K562 (cell line): Measurements from ENCODE around the gene ACAT2. TPM values are rescaled to one million over a fixed set of nuclear protein-coding genes. Genes with fewer than 3 reads are reported as not detected.

Source experiments
- ATAC-seq: fragments of 200-7000 bp; cut with Tn5 transposase; 3 replicates; pipeline ENCODE4 v1.9.1; 2020; ENCODE audit warnings: moderate library complexity
- BruUV-seq: library from RNA; stranded (reverse); fragments of 400-500 nt; replicated peaks from 2 replicates; lab custom pipeline; 2021; lab: Mats Ljungman, UMichigan
- CTCF ChIA-PET: fragments of 300-600 bp; formaldehyde crosslinking; extraction: SDS; loops from one replicate; lab custom pipeline; 2021; ENCODE audit warnings: low intra/inter-chr PET ratio; lab: Yijun Ruan, JAX
- POLR2A ChIA-PET: fragments of 300-600, 350-650 bp; sonication (Branson Sonifier 250); formaldehyde crosslinking; extraction: SDS; loops from one replicate; lab custom pipeline; 2021; ENCODE audit warnings: antibody characterized with exemption, inconsistent platforms; lab: Yijun Ruan, JAX
- DNase-seq, 4 experiments: peaks; one replicate each; pipeline versions ENCODE4 v3.0.0 to v3.0.0-alpha.2; 2011 to 2018; ENCODE audit warnings: low spot score in 3 of 4, mixed read lengths in 3 of 4; ENCODE audit errors: extremely low read depth in 1 of 4
- FAIRE-seq: peaks from 2 replicates; lab custom pipeline; 2011; peaks lifted over from hg19 to GRCh38; lab: Jason Lieb, UNC
- H2AFZ ChIP-seq: 2 replicates; pipeline ENCODE4 v1.6.0; 2011; ENCODE audit warnings: low read depth, low read length, control low read depth, inconsistent platforms
- H3K27ac ChIP-seq: fragments of 200-600 bp; 3 replicates; pipeline ENCODE4 v1.8.0; 2011; ENCODE audit warnings: low read depth, mild to moderate bottlenecking, control low read depth, inconsistent platforms, low read length, moderate library complexity, mixed read lengths; ENCODE audit errors: extremely low read depth
- H3K27me3 ChIP-seq, 2 experiments: fragments of 300-600 bp in 1 of 2; 2 replicates in 1 of 2; 3 replicates in 1 of 2; pipeline versions ENCODE4 v1.6.0 to v1.8.0; 2011; ENCODE audit warnings: inconsistent platforms in 2 of 2, low read length in 2 of 2, mild to moderate bottlenecking in 1 of 2, mixed read lengths in 1 of 2, moderate library complexity in 1 of 2; ENCODE audit not compliant: control insufficient read depth in 2 of 2, insufficient read depth in 2 of 2
- H3K36me3 ChIP-seq: fragments of 300-600 bp; 3 replicates; pipeline ENCODE4 v1.8.0; 2011; ENCODE audit warnings: mild to moderate bottlenecking, low read length, inconsistent platforms; ENCODE audit not compliant: control insufficient read depth, insufficient read depth
- H3K4me1 ChIP-seq, 2 experiments: fragments of 200-600 bp in 1 of 2; replicated peaks in 1 of 2; 2 replicates in 1 of 2; 3 replicates in 1 of 2; pipeline versions ENCODE4 v1.5.1 to v1.8.0; 2011; ENCODE audit warnings: inconsistent platforms in 2 of 2, low read length in 2 of 2, mild to moderate bottlenecking in 1 of 2, mixed read lengths in 1 of 2, moderate library complexity in 1 of 2; ENCODE audit not compliant: control insufficient read depth in 2 of 2, insufficient read depth in 2 of 2
- H3K4me2 ChIP-seq: 2 replicates; pipeline ENCODE4 v1.6.1; 2011; ENCODE audit warnings: low read length, control low read depth, inconsistent platforms, mixed read lengths; ENCODE audit not compliant: insufficient read depth
- H3K4me3 ChIP-seq: fragments of 200-600 bp; sonication (generic), shearing (Covaris generic); 2 replicates; pipeline ENCODE4 v1.5.1; 2016; ENCODE audit warnings: control low read depth, inconsistent platforms
- H3K79me2 ChIP-seq: fragments of 200-600 bp; 3 replicates; pipeline ENCODE4 v1.8.0; 2011; ENCODE audit warnings: low read length, inconsistent platforms; ENCODE audit not compliant: control insufficient read depth, insufficient read depth
- H3K9ac ChIP-seq, 2 experiments: 2 replicates each; pipeline versions ENCODE4 v1.6.0 to v1.6.1; 2011; ENCODE audit warnings: low read depth in 2 of 2, low read length in 2 of 2, control low read depth in 1 of 2, inconsistent platforms in 1 of 2, mild to moderate bottlenecking in 1 of 2, mixed read lengths in 1 of 2; ENCODE audit not compliant: insufficient read depth in 1 of 2
- H3K9me1 ChIP-seq: one replicate; pipeline ENCODE4 v1.6.0; 2011; ENCODE audit warnings: inconsistent platforms, mild to moderate bottlenecking, low read length, moderate library complexity; ENCODE audit not compliant: control insufficient read depth, insufficient read depth
- H3K9me3 ChIP-seq: replicated peaks from 2 replicates; pipeline ENCODE4 v1.5.1; 2011; ENCODE audit warnings: low read depth, low read length, inconsistent platforms; ENCODE audit not compliant: control insufficient read depth, insufficient read depth
- H4K20me1 ChIP-seq: replicated peaks from 2 replicates; pipeline ENCODE4 v1.6.1; 2011; ENCODE audit warnings: low read length, inconsistent platforms, mixed read lengths; ENCODE audit not compliant: control insufficient read depth, insufficient read depth
- ATF3 ChIP-seq, 2 experiments: fragments of 450-650 bp in 1 of 2; sonication (generic) in 1 of 2; formaldehyde crosslinking in 1 of 2; IDR thresholded peaks in 1 of 2; conservative IDR thresholded peaks in 1 of 2; 2 replicates each; pipeline versions ENCODE4 v1.6.1 to v1.8.1; 2016 to 2023; ENCODE audit warnings: mild to moderate bottlenecking in 2 of 2, moderate library complexity in 2 of 2, inconsistent platforms in 1 of 2, missing genetic modification reagents in 1 of 2
- CEBPB ChIP-seq: fragments of 450-650 bp; IDR thresholded peaks from 2 replicates; pipeline ENCODE4 v1.6.1; 2016; ENCODE audit warnings: missing genetic modification characterization, missing compliant biosample characterization
- CEBPG ChIP-seq, 3 experiments: fragments of 200-800 bp in 1 of 3; sonication (Bioruptor generic) in 1 of 3; sonication (generic) in 1 of 3; formaldehyde crosslinking in 1 of 3; IDR thresholded peaks in 2 of 3; conservative IDR thresholded peaks in 1 of 3; 2 replicates each; pipeline versions ENCODE4 v1.6.1 to v1.8.0; 2016 to 2022; ENCODE audit warnings: missing compliant biosample characterization in 2 of 3, missing genetic modification characterization in 2 of 3, mild to moderate bottlenecking in 1 of 3, missing genetic modification reagents in 1 of 3
- PRMT5 ChIP-seq: sonication (generic); formaldehyde crosslinking; IDR thresholded peaks from 2 replicates; pipeline ENCODE4 v1.5.0; 2020; ENCODE audit warnings: missing genetic modification reagents
- SREBF1 ChIP-seq: fragments of 150-350 bp; IDR thresholded peaks from 2 replicates; pipeline ENCODE4 v1.6.1; 2014; ENCODE audit warnings: antibody characterized with exemption, low read depth, low read length, borderline replicate concordance
- SUPT5H ChIP-seq: fragments of 450-650 bp; IDR thresholded peaks from 2 replicates; pipeline ENCODE4 v1.6.1; 2016
- WGBS: fragments of 100-300 bp; shearing (Covaris generic); methylation state at CpG from one replicate; pipeline ENCODE4 v1.1.6; 2016; ENCODE audit warnings: low coverage, mixed read lengths; ENCODE audit not compliant: insufficient coverage; ENCODE audit errors: missing lambda C conversion rate; 5-methylcytosine and 5-hydroxymethylcytosine counted together
- in situ Hi-C: fragments of 300-500 bp; cut with MboI; formaldehyde crosslinking; loops from 4 replicates; pipeline ENCODE4 v1.15.0; 2018; ENCODE audit warnings: inconsistent platforms, mixed read lengths
- intact Hi-C: fragments of 100-400 bp; cut with micrococcal nuclease; formaldehyde crosslinking; loops from 2 replicates; pipeline ENCODE4 v1.14.2; 2022
- polyA plus RNA-seq, 8 experiments: library from polyadenylated mRNA; depleted of rRNA in 4 of 8; stranded (reverse) in 5 of 8; unstranded in 3 of 8; fragments of >200 nt; fragmentation: Nextera tagmentation in 2 of 8; fragmentation: Illumina TruSeq in 1 of 8; extraction: Ambion mirVana in 2 of 8; extraction: Trizol in 1 of 8; gene quantifications; 2 replicates each; pipeline versions ENCODE4 v1.2.1 to v1.2.3, GENCODE V29; 2011 to 2014; ENCODE audit warnings: inconsistent platforms in 1 of 8, missing spikeins in 1 of 8
- total RNA-seq, 7 experiments: library from RNA; depleted of rRNA in 6 of 7; stranded (reverse); fragments of >200 nt in 6 of 7; fragmentation: Illumina TruSeq in 2 of 7; extraction: Trizol in 2 of 7; gene quantifications; 2 replicates each; pipeline versions ENCODE4 v1.2.1 to v1.2.3, GENCODE V29; 2011 to 2021; ENCODE audit warnings: low replicate concordance in 1 of 7

Gene ACAT2
- total and polyA plus RNA-seq, 9 of the 15 experiments (the other 6 are each of a cell fraction or from before 2014, with no cell fraction given) = 63.0 to 309 (median 144) TPM

- no peak overlapping the region for H3K9ac ChIP-seq
- no peak overlapping the region for H3K4me3 ChIP-seq
- H3K4me2 ChIP-seq = no peak overlapping the region
- ATAC-seq = no peak
- no peaks in the 10 kb centered on the region for H3K9me3 ChIP-seq
- TF ChIP-seq CEBPG (CRISPR knock-in tag; IDR thresholded peaks at IDR 0.05) = no peak
- TF ChIP-seq CEBPG (tag; conservative IDR thresholded peaks at IDR 0.05 in 1 of 2, IDR thresholded peaks at IDR 0.05 in 1 of 2) = peak; percentile 49 to 63; a peak in 3 of 4 replicates
- TF ChIP-seq SUPT5H = no peak
- TF ChIP-seq ATF3 (IDR thresholded peaks at IDR 0.05) = peak; percentile 35; the same call in 1 of the 2 replicates
- no peak for TF ChIP-seq ATF3 (CRISPR knock-in tag; conservative IDR thresholded peaks at IDR 0.05)
- TF ChIP-seq SREBF1 = no peak
- TF ChIP-seq PRMT5 (CRISPR knock-in tag) = no peak
- peak; percentile 69 for TF ChIP-seq CEBPB (tag)
- peaks cover 0 to 16% of the 10 kb centered on the region in 2 experiments; a peak in 4 of 5 replicates for H3K4me1 ChIP-seq
- H3K27ac ChIP-seq = no peak overlapping the region
- BruUV-seq = no TSS peak
- in situ Hi-C loops = no loop called here
- 37% methylated on average over 5 of the region's 5 CpGs for WGBS
- ChIA-PET POLR2A (interaction anchor here (0.5 to 1.4 kb wide), 4 partner anchors 8 to 1435 kb away, joined by 3 to 8 read pairs (median 6); no protein-coding TSS in a partner anchor), CTCF (no interaction called here)
- no peaks in the 10 kb centered on the region for H3K36me3 ChIP-seq
- no peaks in the 10 kb centered on the region for H3K79me2 ChIP-seq
- peaks cover 13 to 43% of the 10 kb centered on the region in 2 experiments for H3K27me3 ChIP-seq
- no peaks in the 10 kb centered on the region for H4K20me1 ChIP-seq
- H2AFZ ChIP-seq = no peak overlapping the region
- DNase-seq = no peak
- FAIRE-seq = no peak
- no peaks in the 10 kb centered on the region for H3K9me1 ChIP-seq
- intact Hi-C loops = no loop called here
Observed at GRCh38 chr6:159807150-159807858, 45.5 kb downstream of the ACAT2 start.
